Astrocyte of the hippocampus (primary cell): Measurements from ENCODE around the gene SLC46A2.

Source experiments
- DNase-seq: peaks from one replicate; pipeline ENCODE4 v3.0.0; 2011; ENCODE audit warnings: low read depth, low spot score

The SLC46A2 gene

GRCh38 chr9:112890106-112891081 lies at the start of gene SLC46A2:
Gene SLC46A2 (minus strand): TSS chr9:112890876. CDS start chr9:112890681, 195 bp downstream.
- peak; percentile 46 for DNase-seq

- no peak for DNase-seq
Measured at GRCh38 chr9:112939418-112939817, 48.7 kb upstream of the SLC46A2 start.

- DNase-seq, result no peak
Measured at GRCh38 chr9:112933696-112934095, 43.0 kb upstream of the SLC46A2 start.

GRCh38 chr9:112925058-112925641 lies 34.5 kb upstream of the SLC46A2 start:
- peak; percentile 48 for DNase-seq

- DNase-seq, result peak; percentile 44
Measured at GRCh38 chr9:112921549-112921948, 30.9 kb upstream of the SLC46A2 start.

DNA sequence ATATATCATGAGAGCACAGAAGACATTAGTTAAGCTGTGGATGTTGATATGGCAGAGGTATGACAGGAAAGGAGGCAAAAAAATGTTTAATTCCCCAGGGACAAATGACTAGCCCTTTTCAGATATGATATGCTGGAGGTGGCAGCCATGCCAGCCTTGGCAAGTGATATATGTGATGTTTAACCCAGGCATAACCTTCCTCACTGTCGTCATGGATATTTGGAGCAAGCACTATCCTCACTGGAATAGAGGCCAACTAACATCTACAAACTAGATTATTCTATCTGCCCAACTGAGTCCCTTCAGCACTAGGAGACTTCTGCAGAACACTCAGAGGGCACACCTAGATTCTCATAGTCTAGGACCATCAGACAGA lies 27.3 kb upstream of the SLC46A2 start:
- DNase-seq, result no peak

DNA sequence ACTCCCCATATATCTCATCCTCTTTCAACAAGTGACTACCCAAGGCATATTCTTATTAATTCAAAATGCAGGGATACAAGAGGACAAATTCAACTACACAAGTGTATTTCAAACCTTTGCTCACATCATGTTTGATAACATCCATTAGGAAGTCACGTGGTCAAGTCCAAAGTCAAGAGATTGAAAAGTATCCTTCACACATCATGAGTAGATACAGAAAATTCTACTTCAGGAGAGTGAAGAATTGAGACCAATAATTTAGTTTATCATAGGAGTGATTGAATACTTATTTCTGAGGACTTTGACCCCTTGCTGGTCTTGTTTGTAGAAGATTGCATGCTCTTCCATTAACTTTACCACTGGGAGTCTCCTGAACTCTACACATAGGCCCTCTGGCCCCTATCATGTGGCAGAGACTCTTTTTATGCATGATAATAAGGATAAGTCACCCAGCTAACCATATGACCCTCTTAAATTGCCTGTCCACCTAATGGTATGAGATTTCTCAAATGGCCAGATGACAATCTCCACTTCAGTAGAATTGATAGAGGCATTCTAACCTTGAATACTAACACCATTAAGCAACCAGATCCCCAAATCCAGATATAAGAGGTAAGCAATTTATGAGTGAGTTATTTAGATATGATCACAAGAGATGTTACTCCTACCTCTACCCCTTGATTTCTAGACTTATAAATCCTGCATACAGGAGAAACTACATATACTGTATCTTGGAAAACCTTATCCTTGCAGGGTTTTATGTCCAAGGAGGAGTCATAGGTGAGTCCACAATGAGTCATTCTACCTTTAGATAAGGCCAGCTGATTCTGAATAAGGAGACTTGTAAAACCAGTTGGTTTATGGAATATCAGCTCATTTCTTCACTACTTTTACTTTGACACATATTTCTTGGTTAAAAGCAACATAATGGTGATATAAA lies 26.6 kb upstream of the SLC46A2 start:
- DNase-seq, result no peak

GRCh38 chr9:112914524-112914923 lies 23.8 kb upstream of the SLC46A2 start:
- DNase-seq, result no peak

- DNase-seq, result no peak
Measured at GRCh38 chr9:112913326-112913725, 22.6 kb upstream of the SLC46A2 start.

GRCh38 chr9:112912636-112913035 lies 22.0 kb upstream of the SLC46A2 start:
- DNase-seq, result no peak

DNA sequence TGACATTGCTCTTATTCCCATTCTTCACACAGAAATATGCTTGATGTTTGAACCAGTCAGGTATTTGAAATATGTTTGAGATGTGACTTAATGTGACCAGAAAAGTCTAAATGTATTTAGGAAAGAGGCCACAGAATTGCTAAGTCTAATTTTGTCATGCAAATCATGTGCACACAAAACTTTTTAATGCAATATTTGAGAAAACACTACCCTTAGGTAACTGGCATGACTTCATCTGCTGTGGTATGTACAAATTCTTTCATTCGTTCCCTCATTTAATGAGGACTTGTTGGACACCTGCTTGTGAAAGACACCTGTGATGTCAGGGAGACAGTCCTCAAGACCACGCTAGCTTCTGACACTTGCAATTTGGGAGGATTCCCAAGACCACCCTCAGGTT lies 21.1 kb upstream of the SLC46A2 start:
- DNase-seq, result no peak

DNA sequence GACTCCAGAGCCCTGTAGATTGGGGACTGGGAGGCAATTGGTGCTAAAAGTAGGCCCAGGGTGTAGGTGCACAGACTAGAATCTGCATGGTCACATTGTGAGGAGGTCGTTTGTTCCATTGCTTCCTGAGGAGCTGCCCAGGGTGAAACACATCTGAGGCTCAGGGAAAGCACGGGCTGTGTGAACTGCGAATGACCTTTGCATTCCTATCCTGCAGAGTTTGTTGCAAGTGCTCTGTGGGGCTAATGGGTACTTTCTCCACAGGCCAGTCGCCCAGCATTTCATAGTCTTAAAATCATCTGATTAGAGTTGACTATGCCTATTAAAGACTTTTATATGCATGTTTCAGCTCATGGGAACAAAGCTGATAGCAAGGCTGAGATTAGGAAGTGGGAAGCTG lies 14.4 kb upstream of the SLC46A2 start:
- no peak for DNase-seq

GRCh38 chr9:112900901-112901300 lies 10.2 kb upstream of the SLC46A2 start:
- DNase-seq, result no peak

DNA sequence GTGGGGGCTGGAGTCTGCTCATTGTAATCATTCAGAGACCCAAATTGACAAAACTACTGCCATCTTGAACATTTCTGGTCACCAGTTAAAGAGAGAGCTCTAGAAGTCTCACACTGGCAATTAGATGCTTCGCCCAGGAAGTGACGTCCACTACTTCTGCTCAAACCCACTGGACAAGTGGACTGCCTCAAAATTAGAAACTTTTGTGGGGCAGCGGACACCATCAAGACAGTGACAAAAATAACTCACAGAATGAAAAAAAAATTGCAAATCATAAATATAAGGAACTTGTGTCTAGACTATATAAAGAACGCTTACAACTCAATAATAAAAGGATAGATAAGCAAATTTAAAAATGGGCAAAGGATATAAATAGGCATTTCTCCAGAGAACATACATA lies 9.8 kb upstream of the SLC46A2 start:
- no peak for DNase-seq

- DNase-seq, result no peak
Measured at GRCh38 chr9:112898872-112899311, 8.2 kb upstream of the SLC46A2 start.

DNA sequence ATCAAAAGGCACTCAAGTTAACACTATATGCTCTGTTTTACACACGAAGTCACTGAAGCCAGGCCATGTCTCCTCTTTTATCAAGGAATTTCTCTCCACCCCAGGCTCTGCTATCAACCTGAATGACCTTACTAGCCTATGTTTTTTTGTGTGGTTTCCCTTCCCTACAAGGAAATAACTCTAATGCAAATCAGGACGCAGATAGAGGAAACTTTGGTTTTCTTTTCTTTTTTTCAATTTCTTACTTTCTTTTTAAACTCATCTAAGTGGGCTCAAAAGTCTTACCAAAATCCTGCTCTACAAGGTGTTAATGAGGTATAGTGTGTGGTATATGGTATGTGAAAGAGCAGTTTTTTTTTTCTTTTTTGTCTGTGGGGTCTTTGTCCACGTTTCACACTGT lies 5.5 kb upstream of the SLC46A2 start:
- no peak for DNase-seq

- no peak for DNase-seq
Measured at GRCh38 chr9:112894699-112895098, 4.0 kb upstream of the SLC46A2 start.

- DNase-seq, result no peak
Measured at GRCh38 chr9:112894041-112894440, 3.4 kb upstream of the SLC46A2 start.

DNA sequence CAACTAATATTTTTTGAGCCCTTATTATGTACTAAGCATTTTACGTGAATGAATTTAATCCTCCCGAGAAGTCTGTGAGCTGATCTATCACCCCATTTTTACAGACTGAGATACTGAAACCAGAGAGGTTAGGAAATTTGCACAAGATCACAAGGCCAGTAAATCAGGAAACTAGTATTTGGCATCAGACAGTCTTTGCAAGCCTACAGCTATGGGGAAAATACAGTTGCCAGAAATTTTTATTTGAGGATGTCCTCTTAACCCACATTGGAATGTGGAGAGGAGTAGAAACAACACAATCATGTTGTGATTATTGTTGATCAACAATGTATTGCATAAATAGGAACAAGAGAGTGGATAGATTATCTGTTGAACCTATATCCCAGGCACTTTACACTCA lies 2.3 kb upstream of the SLC46A2 start:
- no peak for DNase-seq

DNA sequence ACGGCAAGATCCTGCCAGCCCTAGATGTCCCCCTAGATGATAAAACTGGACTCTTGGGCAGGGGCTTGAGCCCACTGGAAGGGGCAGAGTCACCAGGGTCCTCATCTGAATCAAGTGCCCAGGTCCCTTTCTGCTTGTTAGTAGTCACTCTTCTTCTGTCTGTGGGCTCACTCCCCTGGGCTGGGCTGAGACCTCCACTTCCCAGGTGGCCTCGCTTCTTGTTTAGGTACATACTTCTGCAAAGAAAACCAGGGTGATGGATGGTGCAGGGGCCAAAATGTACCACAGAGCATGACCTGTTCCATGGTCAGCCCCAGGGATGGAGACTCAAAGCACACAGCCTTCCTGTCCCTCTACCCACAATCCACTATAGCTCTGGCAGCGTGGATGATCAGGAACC lies 845 bp upstream of the SLC46A2 start:
- DNase-seq, result no peak

GRCh38 chr9:112887381-112887780 lies 3.3 kb downstream of the SLC46A2 start:
- no peak for DNase-seq

- no peak for DNase-seq
Measured at GRCh38 chr9:112886351-112886750, 4.3 kb downstream of the SLC46A2 start.
